Measurements from ENCODE around the gene IGSF11.

DNA sequence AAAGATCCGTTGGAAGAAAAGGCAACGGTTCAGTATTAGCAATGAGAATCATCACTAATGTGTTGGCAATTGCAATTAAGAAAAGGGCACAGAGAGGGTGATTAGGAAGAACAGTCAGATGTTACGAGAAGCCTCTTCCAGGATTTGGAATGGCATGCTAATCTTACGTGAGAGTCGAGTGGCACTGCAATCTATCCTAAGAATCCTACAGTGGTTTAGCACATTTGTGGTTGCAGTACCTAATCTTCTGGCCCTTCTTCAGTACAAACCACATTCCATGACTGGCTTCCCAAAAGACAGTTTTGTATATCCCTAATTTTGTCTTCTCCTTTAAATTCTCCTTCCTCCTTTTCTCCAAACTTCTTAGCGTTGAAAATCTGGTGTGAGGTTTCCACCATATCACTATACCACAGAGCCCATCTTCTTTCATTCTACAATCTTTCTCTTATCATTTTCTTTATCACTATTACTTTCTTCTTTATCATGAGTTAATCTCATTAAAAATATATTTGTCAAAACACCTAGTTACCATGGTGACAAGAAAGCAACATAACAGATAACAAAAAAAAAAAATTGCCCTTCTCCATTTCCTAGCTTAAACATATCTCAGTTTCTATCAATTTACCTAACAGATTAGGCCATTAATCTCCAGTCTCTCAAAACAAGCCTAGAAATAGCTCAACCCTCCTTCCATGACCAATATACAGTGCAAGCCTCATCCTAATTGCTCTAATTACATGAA, 60.1 kb downstream of the IGSF11 start:
- TF ChIP-seq, protein P1, sequence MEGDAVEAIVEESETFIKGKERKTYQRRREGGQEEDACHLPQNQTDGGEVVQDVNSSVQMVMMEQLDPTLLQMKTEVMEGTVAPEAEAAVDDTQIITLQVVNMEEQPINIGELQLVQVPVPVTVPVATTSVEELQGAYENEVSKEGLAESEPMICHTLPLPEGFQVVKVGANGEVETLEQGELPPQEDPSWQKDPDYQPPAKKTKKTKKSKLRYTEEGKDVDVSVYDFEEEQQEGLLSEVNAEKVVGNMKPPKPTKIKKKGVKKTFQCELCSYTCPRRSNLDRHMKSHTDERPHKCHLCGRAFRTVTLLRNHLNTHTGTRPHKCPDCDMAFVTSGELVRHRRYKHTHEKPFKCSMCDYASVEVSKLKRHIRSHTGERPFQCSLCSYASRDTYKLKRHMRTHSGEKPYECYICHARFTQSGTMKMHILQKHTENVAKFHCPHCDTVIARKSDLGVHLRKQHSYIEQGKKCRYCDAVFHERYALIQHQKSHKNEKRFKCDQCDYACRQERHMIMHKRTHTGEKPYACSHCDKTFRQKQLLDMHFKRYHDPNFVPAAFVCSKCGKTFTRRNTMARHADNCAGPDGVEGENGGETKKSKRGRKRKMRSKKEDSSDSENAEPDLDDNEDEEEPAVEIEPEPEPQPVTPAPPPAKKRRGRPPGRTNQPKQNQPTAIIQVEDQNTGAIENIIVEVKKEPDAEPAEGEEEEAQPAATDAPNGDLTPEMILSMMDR (conservative IDR thresholded peaks at IDR 0.05), result no peak
- no peak for TF ChIP-seq EZH2 (IDR thresholded peaks at IDR 0.05; ENCODE audit: low read depth)

All from PC-9 (cell line).